Osteocyte (in vitro differentiated cells): ENCODE results near the gene NFYC. TPM values are rescaled to one million over a fixed set of nuclear protein-coding genes. Genes with fewer than 3 reads are reported as not detected.
A peak's percentile ranks its signal among the peaks of the same experiment; 100 is the strongest.
"Not testable (repeated sequence)": the region's sequence is repeated elsewhere in the genome, so short reads cannot be mapped to it uniquely, and the experiment has no call there.

ENCODE experiments used
- DNase-seq: peaks from one replicate; pipeline ENCODE4 v3.0.0; 2021; ENCODE audit warnings: mixed read lengths; ENCODE audit not compliant: unreplicated experiment; ENCODE audit errors: extremely low spot score
- H3K27ac Mint-ChIP-seq: one replicate; pipeline ENCODE4 v1.8.0; 2021; ENCODE audit warnings: mild to moderate bottlenecking, mixed read lengths; ENCODE audit not compliant: unreplicated experiment
- H3K27me3 Mint-ChIP-seq: one replicate; pipeline ENCODE4 v1.8.0; 2021; ENCODE audit warnings: mixed read lengths; ENCODE audit not compliant: unreplicated experiment
- H3K36me3 Mint-ChIP-seq: one replicate; pipeline ENCODE4 v1.8.0; 2021; ENCODE audit warnings: mixed read lengths; ENCODE audit not compliant: unreplicated experiment
- H3K4me1 Mint-ChIP-seq: one replicate; pipeline ENCODE4 v1.8.0; 2021; ENCODE audit warnings: mixed read lengths; ENCODE audit not compliant: unreplicated experiment
- H3K4me3 Mint-ChIP-seq: one replicate; pipeline ENCODE4 v1.8.0; 2021; ENCODE audit warnings: mild to moderate bottlenecking, moderate library complexity, mixed read lengths; ENCODE audit not compliant: unreplicated experiment
- H3K9me3 Mint-ChIP-seq: one replicate; pipeline ENCODE4 v1.8.0; 2021; ENCODE audit warnings: mixed read lengths; ENCODE audit not compliant: unreplicated experiment
- CTCF ChIP-seq: fragments of 200-600 bp; sonication (generic); IDR thresholded peaks from 2 replicates; pipeline ENCODE4 v1.5.0; 2021; ENCODE audit warnings: antibody characterized with exemption, mild to moderate bottlenecking, moderate library complexity
- total RNA-seq: library from RNA; stranded (reverse); gene quantifications from 2 replicates; pipeline ENCODE4 v1.2.1, GENCODE V29; 2021

Gene NFYC
- total RNA-seq, 1 donor from 2014 or later, result 49.0 TPM

GRCh38 chr1:40697436-40697835 lies 5.9 kb downstream of the NFYC start:
- peaks cover 29% of the 10 kb centered on the region for H3K4me1 Mint-ChIP-seq
- DNase-seq, result no peak
- H3K27ac Mint-ChIP-seq, result no peak overlapping the region
- H3K36me3 Mint-ChIP-seq, result peaks cover 4% of the 10 kb centered on the region
- no peak for TF ChIP-seq CTCF
- no peak overlapping the region for H3K4me3 Mint-ChIP-seq
- H3K27me3 Mint-ChIP-seq, result no peaks in the 10 kb centered on the region
- H3K9me3 Mint-ChIP-seq, result no peaks in the 10 kb centered on the region

- TF ChIP-seq CTCF, result no peak
- no peak for DNase-seq
- H3K36me3 Mint-ChIP-seq, result peaks cover 4% of the 10 kb centered on the region
- H3K4me3 Mint-ChIP-seq, result no peak overlapping the region
- no peak overlapping the region for H3K27ac Mint-ChIP-seq
- no peaks in the 10 kb centered on the region for H3K27me3 Mint-ChIP-seq
- peaks cover 21% of the 10 kb centered on the region for H3K4me1 Mint-ChIP-seq
- no peaks in the 10 kb centered on the region for H3K9me3 Mint-ChIP-seq
These were observed 8.3 kb downstream of the NFYC start for GRCh38 chr1:40699787-40700186.

GRCh38 chr1:40701684-40702083 lies 10.2 kb downstream of the NFYC start:
- Mint-ChIP-seq H3K4me1 (peaks cover 19% of the 10 kb centered on the region), H3K36me3 (peaks cover 3% of the 10 kb centered on the region), H3K4me3 (no peak overlapping the region), H3K27me3 (no peaks in the 10 kb centered on the region), H3K9me3 (no peaks in the 10 kb centered on the region), H3K27ac (no peak overlapping the region)
- no peak for TF ChIP-seq CTCF
- DNase-seq, result no peak

- H3K27me3 Mint-ChIP-seq, H3K36me3 Mint-ChIP-seq, DNase-seq, H3K4me3 Mint-ChIP-seq, H3K9me3 Mint-ChIP-seq: not testable (repeated sequence)
- H3K4me1 Mint-ChIP-seq, result peaks cover 18% of the 10 kb centered on the region
- H3K27ac Mint-ChIP-seq, result peak overlapping the region; percentile 47
These were observed 11.3 kb downstream of the NFYC start for GRCh38 chr1:40702810-40703209.

- Mint-ChIP-seq H3K4me3 (no peak overlapping the region), H3K27ac (peak overlapping the region; percentile 47), H3K4me1 (peaks cover 18% of the 10 kb centered on the region), H3K9me3 (no peaks in the 10 kb centered on the region), H3K27me3 (no peaks in the 10 kb centered on the region), H3K36me3 (no peaks in the 10 kb centered on the region)
- no peak for TF ChIP-seq CTCF
- no peak for DNase-seq
These were observed 11.8 kb downstream of the NFYC start for GRCh38 chr1:40703316-40703715.
